Measurements from ENCODE around the gene CDC45.

GRCh38 chr22:19525666-19526065 lies 45.9 kb downstream of the CDC45 start:
- TF ChIP-seq CTCF (IDR thresholded peaks at IDR 0.05) (no peak), POLR2A (IDR thresholded peaks at IDR 0.05) (no peak)
